GM21529 (cell line): ENCODE measurements around the gene TEF.
"Not testable (repeated sequence)": the region's sequence is repeated elsewhere in the genome, so short reads cannot be mapped to it uniquely, and the experiment has no call there.

Source experiments
- ATAC-seq: cut with Tn5 transposase; IDR thresholded peaks from one replicate; pipeline ENCODE4 v1.9.1; 2021; ENCODE audit not compliant: unreplicated experiment

TEF gene

DNA sequence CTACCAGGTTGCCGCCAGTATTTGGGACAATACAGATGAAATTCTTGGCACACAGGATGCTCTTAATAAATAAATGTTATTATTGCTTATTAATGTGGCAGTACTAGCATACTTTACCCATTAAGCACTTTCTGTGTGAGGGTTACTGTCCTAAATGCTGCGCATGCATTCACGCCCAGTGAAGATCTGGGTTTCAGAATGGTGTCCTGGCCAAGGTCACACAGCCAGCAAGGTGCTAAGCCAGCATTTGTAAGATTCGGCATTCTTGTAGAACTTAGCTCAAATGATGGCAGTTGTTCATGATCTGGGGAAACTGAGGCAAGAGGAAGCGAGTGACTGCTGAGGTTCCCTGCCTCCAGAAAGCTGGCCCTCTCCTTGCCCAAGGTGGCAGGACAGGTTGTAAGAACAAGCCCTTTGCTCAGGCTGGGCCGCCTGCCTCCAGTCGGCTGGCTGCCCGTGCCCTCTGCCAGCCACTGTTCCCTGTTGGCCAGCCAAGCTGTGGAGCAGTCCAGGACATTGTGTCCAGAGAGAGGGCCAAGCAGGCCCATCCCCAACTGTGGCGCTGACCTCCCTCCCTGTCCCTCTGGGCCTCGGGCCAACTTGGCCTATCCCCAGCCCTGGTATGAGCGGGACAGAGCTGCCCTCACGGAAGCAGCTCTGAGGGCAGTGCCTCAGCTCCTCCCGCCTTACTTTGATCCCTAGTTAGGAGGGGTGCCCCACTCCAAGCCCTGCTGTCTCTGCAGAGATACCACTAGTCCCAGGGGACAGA lies 36.1 kb downstream of the TEF start:
- no peak for ATAC-seq

DNA sequence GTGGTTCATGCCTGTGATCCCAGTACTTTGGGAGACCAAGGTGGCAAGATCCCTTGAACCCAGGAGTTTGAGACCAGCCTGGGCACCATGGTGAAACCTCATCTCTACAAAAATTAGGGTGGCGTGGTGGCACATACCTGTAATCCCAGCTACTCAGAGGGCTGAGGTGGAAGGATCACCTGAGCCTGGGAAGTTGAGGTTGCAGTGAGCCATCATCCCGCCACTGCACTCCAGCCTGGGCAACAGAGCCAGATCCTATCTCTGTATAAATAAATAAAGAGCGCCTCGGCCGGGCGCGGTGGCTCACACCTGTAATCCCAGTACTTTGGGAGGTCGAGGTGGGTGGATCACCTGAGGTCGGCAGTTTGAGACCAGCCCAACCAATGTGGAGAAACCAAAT lies 37.0 kb downstream of the TEF start:
- ATAC-seq = no peak

DNA sequence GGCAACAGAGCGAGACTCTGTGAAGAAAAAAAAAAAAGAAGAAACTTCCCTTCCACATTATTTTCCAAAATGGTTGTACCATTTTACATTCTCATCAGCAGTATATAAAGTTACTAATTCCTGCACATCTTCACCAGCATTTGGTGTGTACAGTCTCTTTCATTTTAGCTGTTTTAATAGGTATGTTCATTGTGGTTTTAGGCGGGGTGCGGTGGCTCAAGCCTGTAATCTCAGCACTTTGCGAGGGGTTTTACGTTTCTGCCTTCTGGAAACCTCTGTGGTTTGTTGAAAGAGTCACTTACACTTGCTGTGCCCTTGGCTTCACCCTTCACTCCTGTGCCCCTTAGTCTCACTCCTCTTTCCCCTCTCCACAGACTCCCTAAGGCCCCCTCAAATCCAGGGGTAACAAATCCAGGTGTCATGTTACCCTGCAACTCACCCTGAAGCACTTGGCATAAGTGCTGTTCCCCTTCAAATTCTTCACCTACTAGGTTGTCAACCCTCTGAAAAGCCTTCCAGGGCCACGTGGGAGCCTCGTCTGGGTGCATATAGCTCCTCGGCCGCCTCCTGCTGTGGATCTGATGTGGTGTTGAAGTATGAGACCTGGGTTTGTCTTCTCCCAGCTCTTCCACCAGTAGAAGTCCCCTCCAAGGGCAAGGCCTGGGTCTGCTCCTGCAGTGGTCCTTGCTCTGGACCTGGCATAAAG lies 44.1 kb downstream of the TEF start:
- ATAC-seq = no peak

DNA sequence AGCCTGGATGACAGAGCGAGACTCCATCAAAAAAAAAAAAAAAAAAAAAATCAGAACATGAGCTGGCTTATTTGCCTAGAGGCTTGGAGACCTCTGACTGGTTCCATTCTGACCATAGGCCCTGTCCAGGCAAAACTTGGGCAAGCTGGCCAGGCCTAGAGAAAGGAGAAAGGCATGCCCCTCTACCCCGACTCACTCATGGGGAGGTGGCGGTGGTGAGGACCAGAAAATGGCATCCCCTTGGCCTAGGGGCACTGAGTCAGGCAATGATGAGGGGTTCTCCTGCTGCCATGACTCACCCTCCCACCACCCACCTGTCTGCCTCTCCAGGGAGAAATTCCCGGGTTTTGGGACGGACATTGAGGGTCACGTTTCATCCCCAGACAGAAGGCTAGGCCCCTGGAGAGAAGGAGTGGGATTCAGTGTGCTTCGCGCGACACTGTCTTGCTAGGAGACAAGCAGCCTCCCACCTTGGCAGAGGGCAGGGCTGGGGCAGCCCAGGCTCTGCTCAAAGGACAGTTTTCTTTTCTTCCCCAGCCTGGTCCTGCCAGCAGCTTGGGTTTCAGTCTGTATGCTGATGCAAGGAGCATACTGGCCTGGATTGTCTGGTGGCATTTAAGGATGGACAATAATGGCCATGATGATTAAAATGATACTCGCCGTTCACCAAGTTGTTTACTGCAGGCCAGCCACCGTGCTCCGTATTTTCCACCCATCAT lies 47.6 kb downstream of the TEF start:
- ATAC-seq = no peak

DNA sequence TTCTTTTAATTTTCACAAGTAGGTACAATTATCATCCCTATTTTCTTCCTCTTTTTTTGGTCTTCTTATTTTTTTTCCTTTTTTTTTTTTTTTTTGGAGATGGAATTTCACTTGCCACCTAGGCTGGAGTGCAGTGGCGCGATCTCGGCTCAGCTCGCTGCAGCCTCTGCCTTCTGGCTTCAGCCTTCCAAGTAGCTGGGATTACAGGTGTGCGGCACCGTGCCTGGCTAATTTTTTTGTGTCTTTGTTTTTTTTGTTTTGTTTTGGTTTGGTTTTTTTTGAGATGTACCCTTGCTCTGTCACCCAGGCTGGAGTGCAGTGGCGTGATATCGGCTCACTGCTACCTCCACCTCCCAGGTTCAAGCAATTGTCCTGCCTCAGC lies 48.2 kb downstream of the TEF start:
- no peak for ATAC-seq

DNA sequence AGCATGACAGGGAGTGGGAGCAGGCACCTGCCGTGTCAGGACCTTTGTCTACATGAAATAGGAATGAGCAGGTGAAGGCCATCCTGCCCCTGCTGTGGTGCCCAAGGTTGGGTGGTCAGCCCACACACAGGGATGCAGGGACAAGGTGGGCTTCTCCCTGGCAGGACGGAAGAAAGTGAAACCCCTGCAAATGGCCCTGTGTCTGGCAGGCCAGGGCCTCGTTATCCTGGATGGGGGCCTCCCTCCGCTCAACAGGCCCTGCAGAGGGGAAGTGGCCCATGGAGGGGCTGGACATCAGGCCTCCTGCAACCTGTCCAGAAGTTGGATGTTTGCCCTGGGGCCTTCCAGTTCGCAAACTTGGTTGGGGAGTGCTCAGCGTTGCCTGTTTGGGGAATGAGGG lies 49.9 kb downstream of the TEF start:
- no peak for ATAC-seq

DNA sequence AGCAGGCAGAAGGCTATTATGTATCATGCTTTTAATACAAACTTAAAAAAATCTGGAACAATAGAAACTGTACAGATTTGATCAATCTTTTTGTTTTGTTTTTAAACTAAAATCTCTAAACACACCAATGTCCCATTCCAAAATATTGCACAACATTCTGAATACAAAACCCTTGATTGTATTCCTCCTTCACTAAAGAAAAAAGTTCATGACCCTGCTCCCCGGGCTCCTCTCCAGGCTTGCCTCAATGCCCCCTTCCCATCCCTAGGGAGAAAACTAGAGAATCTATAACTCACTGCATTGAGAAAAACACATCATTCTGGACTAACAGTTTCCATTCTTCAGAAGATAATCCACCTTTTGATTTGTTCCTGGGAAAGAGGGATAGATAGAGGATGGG lies 51.7 kb downstream of the TEF start:
- not testable (repeated sequence) for ATAC-seq

DNA sequence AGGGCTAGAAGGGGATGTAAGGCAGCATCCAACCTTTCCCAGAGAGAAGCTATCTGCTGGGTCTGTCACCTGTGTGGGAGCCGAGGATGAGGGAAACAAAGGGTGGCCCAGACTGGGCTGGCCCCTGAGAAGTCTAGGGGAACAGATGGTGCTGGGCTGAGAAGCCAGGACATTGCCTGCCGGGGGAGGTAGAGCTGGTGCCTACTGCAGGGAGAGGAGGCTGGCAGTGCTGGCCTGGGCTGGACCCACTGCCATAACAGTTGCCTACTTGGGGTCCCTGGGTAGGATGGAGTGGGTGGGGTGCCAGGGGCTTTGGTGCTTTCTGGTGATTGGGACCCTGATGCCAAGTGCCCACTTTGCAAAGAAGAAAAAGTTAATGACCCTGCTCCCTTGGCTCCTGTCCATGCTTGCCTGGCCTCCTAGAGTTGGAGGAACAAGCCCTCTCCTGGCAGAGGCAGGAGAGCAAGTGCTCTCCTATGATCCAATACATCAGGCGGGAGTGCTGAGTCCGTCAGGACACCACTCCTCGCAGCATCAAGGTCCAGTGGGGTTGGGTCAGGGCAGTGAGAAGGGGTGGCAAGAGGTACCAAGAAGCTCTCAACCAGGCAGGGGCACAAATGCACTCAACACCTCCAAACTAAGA lies 52.7 kb downstream of the TEF start:
- not testable (repeated sequence) for ATAC-seq

DNA sequence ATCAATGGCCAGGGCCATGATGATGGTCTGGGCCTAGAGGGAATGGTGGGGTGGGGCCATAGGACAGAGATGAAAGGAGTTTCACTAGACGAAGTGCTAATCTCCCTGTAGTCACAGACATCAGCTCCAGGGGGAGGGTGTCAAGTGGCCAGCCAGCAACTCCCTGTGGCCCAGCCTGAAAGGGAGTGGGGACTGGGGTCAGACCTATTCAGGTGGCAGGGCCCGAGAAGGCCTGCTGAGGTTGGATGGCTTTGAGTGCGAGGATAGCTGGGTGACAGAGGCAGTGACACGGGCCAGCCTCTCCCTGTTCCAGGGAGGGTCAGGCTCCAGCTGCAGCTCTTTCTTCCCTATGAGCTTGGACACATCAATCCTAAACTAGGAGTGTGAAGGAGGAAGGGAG lies 53.8 kb downstream of the TEF start:
- no peak for ATAC-seq

DNA sequence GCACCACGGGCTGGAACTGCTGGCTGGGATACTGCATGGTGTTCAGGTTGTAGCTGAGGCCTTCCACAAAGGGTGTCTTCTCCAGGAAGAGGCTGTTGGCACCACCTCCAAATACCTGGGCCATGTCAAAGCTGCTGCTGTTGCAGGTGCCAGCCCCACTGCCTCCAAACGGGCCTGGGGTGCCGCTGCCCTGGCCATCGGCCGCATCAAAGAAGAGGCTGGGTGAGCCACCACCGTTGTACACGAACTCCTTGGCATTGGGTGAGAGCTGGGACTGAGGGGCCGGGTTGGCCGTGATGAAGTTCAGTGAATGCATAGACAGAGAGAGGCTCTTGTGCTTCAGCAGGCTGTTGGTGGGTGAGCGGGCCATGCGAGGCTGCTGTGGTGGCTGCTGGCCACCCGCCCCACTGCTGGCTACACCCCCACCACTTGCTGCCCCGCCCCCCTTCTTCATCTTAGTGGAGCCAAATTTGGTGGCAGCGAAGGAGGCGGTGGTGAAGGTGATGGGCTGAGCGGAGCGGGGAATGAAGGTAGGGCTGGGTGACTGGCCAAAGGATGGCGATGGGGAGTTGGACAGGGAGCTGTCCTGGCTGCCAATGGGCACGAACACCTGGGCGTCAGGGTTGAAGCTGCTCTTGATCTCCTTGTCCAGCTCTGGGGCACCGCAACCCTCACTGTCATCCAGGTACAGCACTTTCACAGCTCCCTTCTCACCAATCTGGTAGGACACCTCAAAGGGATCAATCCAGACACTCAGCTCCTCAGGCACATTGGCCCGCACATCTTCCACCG lies 54.8 kb downstream of the TEF start:
- no peak for ATAC-seq

DNA sequence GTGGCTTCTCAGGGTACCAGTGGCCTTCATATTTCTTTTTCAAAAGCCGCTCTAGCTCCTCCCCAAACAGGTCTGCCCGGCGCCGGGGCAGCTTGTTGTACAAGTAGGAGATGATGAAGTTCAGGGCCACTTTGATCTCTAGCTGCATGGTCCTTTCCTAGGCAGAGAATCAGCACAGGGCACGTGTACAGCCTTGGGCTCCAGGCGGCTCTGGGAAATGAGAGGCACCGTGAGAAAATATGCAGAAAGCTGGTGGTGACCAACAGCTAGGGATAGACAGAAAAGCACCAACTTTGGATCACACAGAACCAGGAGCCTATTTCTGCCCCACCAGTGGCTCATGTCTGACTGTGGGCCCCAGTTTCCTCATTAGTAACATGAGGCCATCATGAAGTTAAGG lies 55.5 kb downstream of the TEF start:
- no peak for ATAC-seq

DNA sequence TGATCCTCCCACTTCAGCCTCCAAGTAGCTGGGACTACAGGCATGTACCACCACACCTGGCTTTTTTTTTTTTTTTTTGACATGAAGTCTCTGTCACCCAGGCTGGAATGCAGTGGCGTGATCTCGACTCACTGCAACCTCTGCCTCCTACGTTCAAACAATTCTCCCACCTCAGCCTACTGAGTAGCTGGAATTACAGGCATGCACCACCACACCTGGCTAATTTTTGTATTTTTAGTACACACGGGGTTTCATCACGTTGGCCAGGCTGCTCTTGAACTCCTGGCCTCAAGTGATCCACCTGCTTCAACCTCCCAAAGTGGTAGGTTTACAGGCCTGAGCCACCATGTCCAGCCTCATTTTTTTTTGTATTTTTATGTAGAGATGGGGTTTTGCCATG lies 58.8 kb downstream of the TEF start:
- not testable (repeated sequence) for ATAC-seq

DNA sequence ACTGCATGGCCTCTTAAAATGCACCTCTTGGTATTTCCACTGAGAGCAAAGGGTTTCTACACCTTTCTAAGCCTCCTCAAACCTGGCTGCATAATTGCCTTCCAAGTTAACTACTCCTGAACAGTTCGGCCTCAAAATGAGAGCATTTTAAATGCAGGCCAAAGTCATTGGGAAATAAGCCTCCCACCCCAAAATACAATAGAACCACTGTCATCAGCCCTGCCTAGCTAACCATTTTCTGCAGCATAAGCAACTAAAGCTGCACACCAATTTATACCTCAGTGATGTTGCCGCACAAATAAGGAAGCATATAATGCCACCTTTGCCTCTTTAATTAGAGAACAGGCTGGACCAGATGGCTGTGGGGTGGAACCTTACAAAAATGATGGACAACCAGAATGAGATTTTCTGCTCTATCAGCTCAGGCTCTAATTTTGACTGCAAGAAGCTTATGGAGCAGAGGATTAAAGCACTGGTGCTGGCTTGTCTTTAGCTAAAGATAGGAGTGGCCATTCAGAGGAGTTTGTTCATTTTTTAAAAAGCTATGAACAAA lies 60.6 kb downstream of the TEF start:
- no peak for ATAC-seq

DNA sequence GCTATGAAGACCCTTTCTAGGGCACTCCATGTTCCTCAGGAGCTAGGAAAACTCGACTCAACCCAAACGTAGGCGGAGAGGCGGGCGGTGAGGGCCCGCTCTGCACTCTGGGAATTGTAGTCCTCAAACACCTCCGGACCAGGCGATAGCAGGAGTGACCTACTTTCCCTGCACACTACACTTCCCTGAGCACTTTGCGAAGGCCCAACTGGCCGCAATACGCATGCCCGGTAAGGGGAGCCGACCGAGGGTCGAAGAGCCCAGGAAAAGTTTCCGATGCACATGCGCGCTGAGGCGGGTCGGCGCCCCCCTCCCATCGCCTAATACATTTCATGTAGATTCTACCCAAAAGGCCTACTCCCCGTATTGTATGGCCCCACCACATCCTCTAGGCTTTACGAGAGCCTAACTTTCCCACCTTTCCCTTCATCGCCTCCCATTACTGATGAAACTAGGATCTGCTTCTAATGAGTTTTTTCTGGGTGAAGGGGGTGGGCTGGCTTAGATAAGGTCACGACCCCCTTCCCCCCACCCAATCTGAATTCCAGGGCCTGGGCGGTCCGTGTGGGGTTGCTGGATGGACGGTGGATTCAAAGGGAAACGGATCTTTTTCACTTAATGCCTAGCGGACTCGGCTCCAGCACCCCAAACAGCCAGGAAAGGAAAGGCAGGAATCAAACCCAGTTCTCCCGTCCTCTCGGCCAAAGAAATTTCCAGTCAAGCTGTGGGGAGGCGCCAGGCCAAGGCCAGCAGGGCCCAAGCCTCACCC lies 62.8 kb downstream of the TEF start:
- ATAC-seq = peak; percentile 44

DNA sequence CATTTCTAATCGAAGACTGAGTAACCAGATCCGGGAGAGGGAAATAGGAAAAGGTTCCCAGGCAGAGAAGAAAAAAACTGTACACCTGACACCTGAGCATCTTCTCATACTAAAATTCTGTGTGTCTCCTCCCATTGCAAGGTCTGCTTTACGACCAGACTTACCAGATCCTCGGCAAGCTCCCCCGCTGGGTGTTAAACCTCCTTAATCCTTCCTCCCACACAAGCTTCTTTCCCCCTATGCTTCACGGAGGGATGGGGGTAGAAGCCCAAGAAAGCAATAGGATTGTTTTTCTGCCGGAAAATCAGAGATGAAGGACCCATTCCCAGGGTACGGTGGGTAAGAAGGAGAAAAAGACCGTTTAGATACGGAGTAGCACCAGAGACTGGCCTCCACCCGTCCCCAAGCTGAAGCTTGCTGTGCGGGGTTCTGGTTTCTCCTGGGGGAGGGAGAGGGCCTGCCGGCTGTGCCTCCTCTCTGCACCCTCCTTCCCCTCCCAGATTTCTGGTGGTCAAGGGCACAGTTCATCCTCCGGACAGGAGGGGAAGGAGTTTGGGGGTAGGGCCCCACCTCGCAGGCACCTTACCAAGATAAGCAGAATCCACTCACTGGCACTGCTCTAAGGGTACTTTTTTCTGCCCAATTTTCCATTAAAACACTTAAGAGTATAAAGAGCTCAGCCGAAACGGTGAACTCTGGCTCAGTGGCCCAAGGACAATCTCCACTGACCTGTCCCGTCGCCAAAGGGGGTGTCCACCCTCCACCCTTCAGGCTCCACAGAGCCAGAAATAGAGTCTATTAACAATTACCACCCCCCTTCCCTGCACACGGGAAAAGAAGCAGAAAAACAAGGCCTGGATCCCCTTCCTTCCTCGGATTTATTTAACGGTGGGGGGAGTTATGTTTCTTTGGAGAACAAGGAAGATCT lies 63.7 kb downstream of the TEF start:
- no peak for ATAC-seq

DNA sequence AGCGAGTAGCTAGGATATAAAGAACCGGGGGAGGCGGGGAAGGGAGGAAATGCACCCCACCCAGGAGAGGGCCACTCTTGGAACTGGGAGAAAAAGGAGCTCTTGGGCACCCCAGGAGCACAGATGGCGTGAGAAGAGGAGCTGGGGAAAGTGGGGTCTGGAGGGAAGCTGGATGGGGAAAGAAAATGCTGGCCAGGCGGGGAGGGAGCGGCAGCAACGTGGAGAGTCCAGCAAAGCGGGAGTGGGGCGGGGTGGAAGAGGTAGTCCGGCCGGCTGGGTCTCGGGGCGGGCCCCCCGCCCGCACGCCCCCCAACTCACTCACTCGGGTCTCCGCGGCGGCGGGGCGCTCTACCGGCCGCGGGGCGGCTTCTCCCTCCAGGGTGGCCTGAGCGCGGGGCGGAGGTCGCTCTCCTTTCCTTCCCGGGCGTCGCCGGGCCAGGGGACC lies 64.3 kb downstream of the TEF start:
- no peak for ATAC-seq

DNA sequence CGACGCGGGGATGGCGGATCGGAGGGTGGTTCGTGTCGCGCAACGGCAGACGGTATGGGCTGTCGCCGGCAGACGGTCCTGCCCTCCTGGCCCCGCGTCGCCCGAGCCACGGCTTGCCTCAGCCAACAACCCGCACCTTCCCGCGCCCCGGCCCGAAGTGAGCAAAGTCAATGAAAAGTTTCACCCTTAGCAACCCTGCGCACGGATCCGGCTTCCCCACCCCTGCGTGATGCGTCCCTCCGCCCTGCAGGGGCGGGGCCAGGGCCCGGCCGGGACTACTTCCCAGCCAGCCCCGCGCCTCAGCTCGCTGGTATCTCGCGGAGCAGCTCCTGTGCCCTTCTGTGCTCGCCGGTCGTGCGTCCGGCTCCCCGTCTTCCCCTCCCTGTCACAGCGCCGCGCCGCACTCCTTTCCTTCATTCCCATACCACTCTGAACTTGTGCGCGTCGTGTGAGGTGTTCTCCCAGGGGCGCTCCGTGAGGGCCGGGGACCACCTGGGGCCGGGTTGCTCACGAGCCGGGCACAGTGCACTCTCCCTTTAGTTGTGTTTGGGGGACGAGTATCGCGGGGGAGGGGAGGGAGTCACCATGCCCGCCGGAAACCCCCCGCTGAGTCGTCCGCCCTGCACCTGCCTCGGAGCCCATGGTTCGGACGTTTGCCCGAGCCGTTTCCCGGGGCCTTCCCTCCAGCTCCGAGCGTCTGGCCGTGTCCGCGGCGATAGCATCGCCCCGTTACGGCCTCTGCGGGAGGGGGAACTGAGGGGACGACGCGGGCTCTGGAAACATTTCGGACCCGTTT lies 65.1 kb downstream of the TEF start, which contains the start of gene TOB2:
Gene TOB2 (minus strand): TSS at position 163 of the 796 bp plus-strand sequence. CDS start 9,456 bp downstream, outside the sequence.
- peak; percentile 34 for ATAC-seq
